Suprapubic skin (tissue), 4 donors: ENCODE measurements around the gene PLXDC2.

Source experiments
- CTCF ChIP-seq, 2 donors: fragments of 200-600 bp in 1 of 2; fragments of 450-650 bp in 1 of 2; sonication (generic) in 1 of 2; IDR thresholded peaks; one replicate each; pipeline ENCODE4 v1.5.1; 2016 to 2019; ENCODE audit warnings: antibody characterized with exemption in 2 of 2, mild to moderate bottlenecking in 1 of 2, moderate library complexity in 1 of 2
- POLR2A ChIP-seq, 2 donors: fragments of 450-650 bp; IDR thresholded peaks; one replicate each; pipeline ENCODE4 v1.6.1; 2017; ENCODE audit warnings: antibody characterized with exemption in 2 of 2, mild to moderate bottlenecking in 2 of 2, moderate library complexity in 2 of 2
- POLR2AphosphoS5 ChIP-seq, 3 donors: sonication (generic); formaldehyde crosslinking; IDR thresholded peaks; one replicate each; pipeline ENCODE4 v1.6.1; 2017; ENCODE audit warnings: antibody characterized with exemption in 3 of 3

DNA sequence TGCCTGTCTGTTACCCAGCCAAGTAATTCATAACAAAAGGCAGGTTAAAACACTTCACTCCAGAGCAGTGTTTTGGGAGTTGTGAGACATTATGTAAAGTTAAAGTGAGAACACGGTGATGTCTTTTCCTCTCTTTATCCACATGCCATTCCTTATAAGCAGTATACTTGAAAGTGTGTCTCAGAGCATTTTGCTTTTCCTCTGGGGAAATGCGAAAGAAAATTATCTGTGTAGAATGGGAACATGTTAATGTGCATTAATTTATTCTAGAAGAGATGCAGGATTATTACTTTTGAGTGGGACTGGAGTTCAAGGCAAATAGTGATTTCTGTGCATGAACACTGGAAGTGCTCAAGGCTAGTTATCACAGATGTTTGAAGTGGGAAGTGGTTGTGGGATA lies 170.4 kb downstream of the PLXDC2 start:
- TF ChIP-seq CTCF (IDR thresholded peaks at IDR 0.05) (no peak), POLR2A (IDR thresholded peaks at IDR 0.05) (no peak), POLR2AphosphoS5 (IDR thresholded peaks at IDR 0.05) (no peak)
